ENCODE data around the gene CASP3.

CASP3 gene

GRCh38 chr4:184668511-184669114 is 19.4 kb upstream of the CASP3 start:
- TF ChIP-seq FOXP2 (optimal IDR thresholded peaks at IDR 0.05; ENCODE audit: borderline replicate concordance, extremely low read depth, extremely low read length, insufficient read depth): no peak
- TF ChIP-seq REST (IDR thresholded peaks at IDR 0.05; ENCODE audit: insufficient read depth in 1 of 2, low read depth in 2 of 2, low read length in 2 of 2): no peak
- TF ChIP-seq POLR2AphosphoS5 (IDR thresholded peaks at IDR 0.05; ENCODE audit: low read depth, low read length): no peak
- TF ChIP-seq TAF1 (IDR thresholded peaks at IDR 0.05; ENCODE audit: borderline replicate concordance, insufficient read depth, low read length): no peak
- TF ChIP-seq SIN3A (IDR thresholded peaks at IDR 0.05; ENCODE audit: borderline replicate concordance, insufficient read depth, low read length): no peak

GRCh38 chr4:184668096-184668495 is 18.8 kb upstream of the CASP3 start:
- TF ChIP-seq POLR2AphosphoS5 (IDR thresholded peaks at IDR 0.05; ENCODE audit: low read depth, low read length) (no peak), FOXP2 (optimal IDR thresholded peaks at IDR 0.05; ENCODE audit: borderline replicate concordance, extremely low read depth, extremely low read length, insufficient read depth) (no peak), REST (IDR thresholded peaks at IDR 0.05; ENCODE audit: insufficient read depth in 1 of 2, low read depth in 2 of 2, low read length in 2 of 2) (no peak), SIN3A (IDR thresholded peaks at IDR 0.05; ENCODE audit: borderline replicate concordance, insufficient read depth, low read length) (no peak), TAF1 (IDR thresholded peaks at IDR 0.05; ENCODE audit: borderline replicate concordance, insufficient read depth, low read length) (no peak)

DNA sequence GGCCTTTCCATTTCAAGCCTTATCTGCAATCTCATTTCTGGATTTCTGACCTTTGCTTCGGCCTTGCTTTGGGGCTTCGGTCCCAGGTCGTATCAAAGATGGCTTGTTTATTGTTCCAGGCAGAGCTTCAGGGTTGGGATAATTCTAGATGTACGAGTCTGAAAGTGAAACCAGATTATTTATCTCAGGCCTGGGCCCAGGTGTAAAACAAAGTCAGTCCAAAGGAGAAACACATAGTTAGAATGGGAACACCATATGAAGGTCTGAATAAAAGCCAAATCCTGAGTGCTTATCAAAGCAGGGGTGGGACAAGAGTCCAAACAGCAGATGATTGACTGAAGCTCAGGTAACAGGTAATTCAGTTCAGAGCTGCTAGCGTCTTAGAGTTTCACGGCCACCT is 17.4 kb upstream of the CASP3 start:
- TF ChIP-seq SIN3A (IDR thresholded peaks at IDR 0.05; ENCODE audit: borderline replicate concordance, insufficient read depth, low read length): no peak
- TF ChIP-seq TAF1 (IDR thresholded peaks at IDR 0.05; ENCODE audit: borderline replicate concordance, insufficient read depth, low read length): no peak
- no peak for TF ChIP-seq REST (IDR thresholded peaks at IDR 0.05; ENCODE audit: insufficient read depth in 1 of 2, low read depth in 2 of 2, low read length in 2 of 2)
- TF ChIP-seq FOXP2 (optimal IDR thresholded peaks at IDR 0.05; ENCODE audit: borderline replicate concordance, extremely low read depth, extremely low read length, insufficient read depth): no peak
- TF ChIP-seq POLR2AphosphoS5 (IDR thresholded peaks at IDR 0.05; ENCODE audit: low read depth, low read length): no peak

- TF ChIP-seq FOXP2 (optimal IDR thresholded peaks at IDR 0.05; ENCODE audit: borderline replicate concordance, extremely low read depth, extremely low read length, insufficient read depth): no peak
- TF ChIP-seq REST (IDR thresholded peaks at IDR 0.05; ENCODE audit: insufficient read depth in 1 of 2, low read depth in 2 of 2, low read length in 2 of 2): no peak
- no peak for TF ChIP-seq TAF1 (IDR thresholded peaks at IDR 0.05; ENCODE audit: borderline replicate concordance, insufficient read depth, low read length)
- no peak for TF ChIP-seq POLR2AphosphoS5 (IDR thresholded peaks at IDR 0.05; ENCODE audit: low read depth, low read length)
- no peak for TF ChIP-seq SIN3A (IDR thresholded peaks at IDR 0.05; ENCODE audit: borderline replicate concordance, insufficient read depth, low read length)
Measured at GRCh38 chr4:184664445-184665210, 15.4 kb upstream of the CASP3 start.
